LNCAP (cell line): ENCODE results near the gene WBP2NL.

ENCODE experiments used
- TF ChIP-seq, protein P1 (sequence below): fragments of 450-650 bp; IDR thresholded peaks from 2 replicates; pipeline ENCODE4 v1.5.1; 2017; ENCODE audit warnings: mild to moderate bottlenecking

The WBP2NL gene

DNA sequence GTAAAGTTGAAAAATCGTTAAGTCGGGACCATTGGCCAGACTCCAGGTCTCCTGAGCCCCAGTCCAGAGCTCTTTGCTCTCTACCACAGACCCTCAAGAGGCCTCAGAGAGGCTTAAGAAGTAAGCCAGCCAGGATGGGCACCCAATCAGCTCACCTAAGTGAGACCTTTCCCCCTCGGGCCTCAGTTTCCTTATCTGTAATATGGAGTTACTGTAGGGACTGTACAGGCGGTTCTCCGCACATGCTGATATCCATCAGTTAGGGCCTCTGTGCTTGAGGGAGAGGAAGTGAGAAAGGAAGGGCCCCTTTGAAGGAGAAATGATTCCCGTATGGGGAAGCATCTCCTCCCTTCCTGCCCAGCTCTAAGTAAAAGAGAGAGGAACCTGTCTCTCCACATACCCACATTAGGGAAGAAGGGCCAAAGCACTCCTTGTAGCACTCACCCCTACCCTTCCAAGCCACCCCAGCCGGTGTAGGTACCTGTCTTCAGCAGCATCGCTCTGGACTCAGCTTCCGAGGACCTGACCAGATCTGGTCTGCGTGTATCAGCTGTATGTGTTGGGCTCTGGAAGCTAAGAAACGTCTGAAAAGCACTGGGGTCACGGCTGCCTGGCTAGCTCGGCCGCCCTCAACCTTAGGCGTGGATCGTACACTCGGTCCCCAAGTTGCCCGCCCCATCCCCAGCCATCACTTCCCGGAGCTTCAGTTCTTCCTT is 71.4 kb downstream of the WBP2NL start:
- TF ChIP-seq, protein P1, sequence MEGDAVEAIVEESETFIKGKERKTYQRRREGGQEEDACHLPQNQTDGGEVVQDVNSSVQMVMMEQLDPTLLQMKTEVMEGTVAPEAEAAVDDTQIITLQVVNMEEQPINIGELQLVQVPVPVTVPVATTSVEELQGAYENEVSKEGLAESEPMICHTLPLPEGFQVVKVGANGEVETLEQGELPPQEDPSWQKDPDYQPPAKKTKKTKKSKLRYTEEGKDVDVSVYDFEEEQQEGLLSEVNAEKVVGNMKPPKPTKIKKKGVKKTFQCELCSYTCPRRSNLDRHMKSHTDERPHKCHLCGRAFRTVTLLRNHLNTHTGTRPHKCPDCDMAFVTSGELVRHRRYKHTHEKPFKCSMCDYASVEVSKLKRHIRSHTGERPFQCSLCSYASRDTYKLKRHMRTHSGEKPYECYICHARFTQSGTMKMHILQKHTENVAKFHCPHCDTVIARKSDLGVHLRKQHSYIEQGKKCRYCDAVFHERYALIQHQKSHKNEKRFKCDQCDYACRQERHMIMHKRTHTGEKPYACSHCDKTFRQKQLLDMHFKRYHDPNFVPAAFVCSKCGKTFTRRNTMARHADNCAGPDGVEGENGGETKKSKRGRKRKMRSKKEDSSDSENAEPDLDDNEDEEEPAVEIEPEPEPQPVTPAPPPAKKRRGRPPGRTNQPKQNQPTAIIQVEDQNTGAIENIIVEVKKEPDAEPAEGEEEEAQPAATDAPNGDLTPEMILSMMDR, result no peak

GRCh38 chr22:42070517-42071422 is 72.2 kb downstream of the WBP2NL start, which contains the start of gene NAGA:
Gene NAGA, minus strand, starts transcription at chr22:42070812. Its CDS starts 515 bp downstream, at chr22:42070297.
- TF ChIP-seq, protein P1, result no peak

DNA sequence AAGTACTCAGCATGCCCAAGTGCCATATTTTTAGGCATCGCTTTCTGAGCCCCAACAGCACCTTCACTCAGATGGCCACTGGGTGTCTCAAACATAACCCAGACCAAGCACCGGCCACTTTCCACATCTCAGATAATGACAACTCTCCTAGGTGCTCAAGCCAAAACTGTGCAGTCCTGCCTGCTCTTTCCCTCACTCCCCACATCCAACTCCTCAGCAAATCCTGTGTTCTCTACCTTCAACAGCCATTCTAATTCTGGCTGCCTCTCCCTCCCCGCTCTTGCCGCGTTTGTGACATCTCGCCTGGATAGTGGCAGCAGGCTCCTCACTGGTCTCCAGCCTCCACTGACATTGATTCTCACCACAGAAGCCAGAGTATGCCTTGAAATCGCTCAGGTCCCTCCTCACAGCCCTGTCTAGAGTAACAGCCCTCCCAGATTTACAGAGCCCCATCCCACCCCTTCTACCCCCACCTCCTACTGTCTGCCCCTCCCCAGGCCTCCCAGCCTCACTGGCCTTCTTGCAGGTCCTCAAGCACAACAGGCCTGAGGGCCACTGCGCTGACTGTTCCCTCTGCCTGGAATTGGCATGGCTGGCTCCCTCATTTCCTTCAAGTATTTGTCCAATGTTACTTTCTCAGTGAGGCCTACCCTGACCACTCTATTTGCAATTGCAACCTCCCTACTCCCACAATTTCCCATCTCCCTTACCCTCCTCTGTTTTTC is 74.2 kb downstream of the WBP2NL start:
- TF ChIP-seq, protein P1, result no peak

- TF ChIP-seq, protein P1, result no peak
These were observed 75.0 kb downstream of the WBP2NL start for GRCh38 chr22:42073621-42074041.

DNA sequence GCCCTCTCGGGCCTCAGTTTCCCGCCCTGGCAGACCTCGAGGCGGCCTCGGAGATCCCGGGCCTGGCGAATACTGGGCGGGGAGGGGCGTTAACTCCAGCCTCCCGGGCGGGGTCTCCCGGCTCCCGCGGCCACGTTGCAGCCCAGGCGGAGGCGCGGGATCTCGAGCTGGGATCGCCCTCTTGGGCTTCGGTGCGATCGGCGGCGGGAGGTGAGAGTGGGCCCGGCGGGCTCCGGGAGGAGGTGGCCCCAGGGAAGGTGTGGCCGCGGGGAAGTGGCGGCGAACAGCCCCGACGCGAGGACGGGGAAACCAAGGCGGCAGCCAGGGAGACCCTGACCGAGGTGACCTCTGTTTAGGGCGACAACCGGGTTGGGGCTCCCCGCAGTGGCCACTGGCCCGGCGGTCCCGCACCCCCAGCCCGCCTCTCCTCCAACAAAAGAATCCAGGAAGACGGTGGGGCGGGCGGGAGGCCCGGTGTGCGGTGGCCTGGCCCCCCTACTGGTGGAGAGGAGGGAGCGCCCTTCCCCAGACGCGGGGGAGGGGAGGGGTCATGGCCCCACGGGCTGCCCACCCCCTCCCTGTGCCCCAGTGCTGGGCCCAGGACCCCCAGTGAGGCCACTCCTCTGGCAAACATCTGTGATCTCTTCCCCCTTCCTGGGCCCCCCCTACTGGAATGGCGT is 75.7 kb downstream of the WBP2NL start, which contains the start of gene PHETA2:
Gene PHETA2, plus strand, starts transcription at position 117 of the 680 bp plus-strand sequence. CDS start 3,046 bp downstream, outside the sequence.
- TF ChIP-seq, protein P1, result no peak

DNA sequence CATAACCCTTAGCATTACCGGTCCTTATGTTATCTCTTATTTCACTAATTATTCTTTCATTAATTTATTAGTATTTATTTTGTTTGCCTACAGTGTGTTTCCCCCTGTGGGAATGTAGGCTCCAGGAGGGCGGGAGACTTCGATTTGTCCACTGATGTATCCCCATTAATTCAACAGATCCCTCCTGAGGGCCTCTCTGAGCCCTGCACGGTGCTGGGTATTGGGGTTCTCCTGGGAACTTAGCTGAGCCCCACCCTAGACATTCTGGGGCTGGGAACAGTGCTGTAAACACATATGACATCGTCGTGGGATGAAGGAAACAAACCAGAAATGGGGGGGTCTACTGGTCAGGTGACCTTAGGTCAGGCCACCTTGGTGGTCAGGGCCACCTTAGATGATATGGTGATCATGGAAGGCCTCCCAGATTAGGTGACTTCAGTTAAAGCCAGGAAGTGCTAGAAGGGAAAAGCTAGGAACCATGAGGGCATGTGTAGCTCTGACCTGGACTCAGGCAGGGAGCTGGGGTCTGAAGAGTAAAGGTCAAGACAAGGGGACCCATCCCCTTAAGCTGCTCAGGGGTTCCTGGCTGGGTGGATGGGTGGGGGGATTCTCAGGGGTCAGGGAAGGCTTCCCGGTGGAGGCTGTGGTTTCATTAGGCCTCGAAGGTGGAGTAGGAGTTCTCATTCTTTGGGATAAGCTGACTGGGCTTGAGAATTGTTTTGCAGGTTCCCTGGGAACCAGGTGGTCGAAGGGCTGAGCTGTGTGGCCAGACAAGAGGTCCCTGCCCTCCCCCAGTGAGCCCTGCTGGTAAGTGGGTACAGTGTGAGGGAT is 76.5 kb downstream of the WBP2NL start:
- TF ChIP-seq, protein P1, result no peak
